ENCODE measurements around the gene ACTRT2.

- TF ChIP-seq EZH2 (IDR thresholded peaks at IDR 0.05; ENCODE audit: low read length, unreplicated experiment) (no peak), CTCF (conservative IDR thresholded peaks at IDR 0.05; ENCODE audit: low read depth, low read length) (no peak)
Measured at GRCh38 chr1:3036447-3037280, 15.4 kb downstream of the ACTRT2 start.

Measured in PC-3 (cell line).